Right renal pelvis (tissue), 4 donors: ENCODE measurements around the gene DYNLL2. TPM values are rescaled to one million over a fixed set of nuclear protein-coding genes. Genes with fewer than 3 reads are reported as not detected.

ENCODE experiments used
- polyA plus RNA-seq, 4 donors: library from polyadenylated mRNA; unstranded; fragments of 120-200 nt; gene quantifications; one replicate each; pipeline ENCODE4 v1.2.1, GENCODE V29; 2013; ENCODE audit not compliant: insufficient read length in 4 of 4

The DYNLL2 gene
- polyA plus RNA-seq, 4 donors, result 71.3 to 81.7 (median 79.8) TPM

Other genes starting within 250 kb of the DYNLL2 start
- 10 to 100 TPM; 62.1 to 65.7 (median 64.7) TPM for gene MRPS23, start 233.4 kb upstream of the DYNLL2 start, polyA plus RNA-seq
- gene CUEDC1, start 128.0 kb upstream of the DYNLL2 start, polyA plus RNA-seq, result 10 to 100 TPM; 41.8 to 46.9 (median 45.2) TPM
- 100 to 1,000 TPM in 3 of 4 donors, 10 to 100 TPM in 1; 95.9 to 119 (median 115) TPM for gene VEZF1, start 95.2 kb upstream of the DYNLL2 start, polyA plus RNA-seq
- gene SRSF1, start 76.2 kb upstream of the DYNLL2 start, polyA plus RNA-seq, result 100 to 1,000 TPM; 320 to 375 (median 359) TPM
- under 1 TPM in 1 of 4 donors, not detected in 3; 0.04 TPM for gene OR4D1, start 65.0 kb downstream of the DYNLL2 start, polyA plus RNA-seq
- not detected for gene OR4D2, start 83.6 kb downstream of the DYNLL2 start, polyA plus RNA-seq
- gene EPX, start 109.3 kb downstream of the DYNLL2 start, polyA plus RNA-seq, result 1 to 10 TPM in 1 of 4 donors, under 1 TPM in 3; 0.50 to 1.3 (median 0.86) TPM
- gene MKS1, start 135.8 kb downstream of the DYNLL2 start, polyA plus RNA-seq, result 10 to 100 TPM; 35.7 to 41.4 (median 39.8) TPM
- gene LPO, start 155.2 kb downstream of the DYNLL2 start, polyA plus RNA-seq, result under 1 TPM in 3 of 4 donors, not detected in 1; 0.10 to 0.29 (median 0.14) TPM
- gene MPO, start 197.5 kb downstream of the DYNLL2 start, polyA plus RNA-seq, result 1 to 10 TPM; 1.9 to 6.6 (median 4.9) TPM
- 10 to 100 TPM; 43.2 to 51.4 (median 47.0) TPM for gene TSPOAP1, start 245.4 kb downstream of the DYNLL2 start, polyA plus RNA-seq